22Rv1 (cell line): Measurements from ENCODE around the gene SLC66A1.

Experiments
- ZFX ChIP-seq: fragments of 450-650 bp; IDR thresholded peaks from 2 replicates; pipeline ENCODE4 v1.6.1; 2017; ENCODE audit warnings: antibody characterized with exemption, borderline replicate concordance
- TF ChIP-seq, protein P1 (sequence below): fragments of 450-650 bp; IDR thresholded peaks from 2 replicates; pipeline ENCODE4 v1.5.1; 2017; ENCODE audit warnings: mild to moderate bottlenecking

DNA sequence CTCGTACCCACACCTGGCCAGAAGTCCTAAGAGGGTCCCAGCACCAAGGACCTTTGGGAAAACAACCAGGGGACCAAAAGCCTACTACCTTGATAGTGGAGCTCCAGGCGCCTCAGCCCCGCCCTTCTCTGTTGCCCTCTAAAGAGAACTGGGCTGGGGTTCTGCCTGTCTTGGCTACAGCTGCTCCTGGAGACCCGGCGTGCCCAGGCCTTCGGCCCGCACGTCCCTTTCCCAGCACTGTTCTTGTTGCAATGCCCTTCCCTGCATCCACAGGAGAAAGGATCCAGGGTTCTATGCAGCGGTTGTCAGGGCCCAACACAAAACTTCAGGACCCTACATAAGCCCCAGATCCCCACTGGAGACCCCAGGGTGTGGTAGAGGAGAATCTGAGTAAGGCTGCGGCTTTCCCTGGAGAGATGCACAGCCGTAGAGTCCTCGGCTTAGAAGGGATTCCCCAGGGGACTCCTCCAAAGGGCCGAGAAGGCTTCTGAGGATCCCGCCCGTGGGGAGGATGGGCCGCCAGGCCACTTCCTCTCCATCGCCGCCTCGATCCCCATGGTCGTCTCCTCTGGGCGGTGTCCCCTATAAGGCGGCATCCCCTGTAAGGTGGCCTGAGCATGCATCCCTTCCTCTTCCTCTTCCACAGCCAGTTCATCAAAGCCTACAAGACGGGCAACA is 12.0 kb downstream of the SLC66A1 start:
- TF ChIP-seq, protein P1, sequence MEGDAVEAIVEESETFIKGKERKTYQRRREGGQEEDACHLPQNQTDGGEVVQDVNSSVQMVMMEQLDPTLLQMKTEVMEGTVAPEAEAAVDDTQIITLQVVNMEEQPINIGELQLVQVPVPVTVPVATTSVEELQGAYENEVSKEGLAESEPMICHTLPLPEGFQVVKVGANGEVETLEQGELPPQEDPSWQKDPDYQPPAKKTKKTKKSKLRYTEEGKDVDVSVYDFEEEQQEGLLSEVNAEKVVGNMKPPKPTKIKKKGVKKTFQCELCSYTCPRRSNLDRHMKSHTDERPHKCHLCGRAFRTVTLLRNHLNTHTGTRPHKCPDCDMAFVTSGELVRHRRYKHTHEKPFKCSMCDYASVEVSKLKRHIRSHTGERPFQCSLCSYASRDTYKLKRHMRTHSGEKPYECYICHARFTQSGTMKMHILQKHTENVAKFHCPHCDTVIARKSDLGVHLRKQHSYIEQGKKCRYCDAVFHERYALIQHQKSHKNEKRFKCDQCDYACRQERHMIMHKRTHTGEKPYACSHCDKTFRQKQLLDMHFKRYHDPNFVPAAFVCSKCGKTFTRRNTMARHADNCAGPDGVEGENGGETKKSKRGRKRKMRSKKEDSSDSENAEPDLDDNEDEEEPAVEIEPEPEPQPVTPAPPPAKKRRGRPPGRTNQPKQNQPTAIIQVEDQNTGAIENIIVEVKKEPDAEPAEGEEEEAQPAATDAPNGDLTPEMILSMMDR: no peak
- no peak for TF ChIP-seq ZFX
